Astrocyte (in vitro differentiated cells and primary cell): Measurements from ENCODE around the gene PROSER3. TPM values are rescaled to one million over a fixed set of nuclear protein-coding genes. Genes with fewer than 3 reads are reported as not detected.

ENCODE experiments used
- DNase-seq: peaks from one replicate; pipeline ENCODE4 v3.0.0-alpha.2; 2010; ENCODE audit warnings: low read depth
- FAIRE-seq: peaks from 2 replicates; lab custom pipeline; 2011; peaks lifted over from hg19 to GRCh38; lab: Jason Lieb, UNC
- H2AFZ ChIP-seq: 2 replicates; pipeline ENCODE4 v1.6.0; 2012; ENCODE audit warnings: low read depth, low read length, inconsistent platforms
- H3K27ac ChIP-seq: 2 replicates; pipeline ENCODE4 v1.5.1; 2011; ENCODE audit warnings: low read depth, low read length, inconsistent platforms
- H3K27me3 ChIP-seq: 2 replicates; pipeline ENCODE4 v1.6.0; 2011; ENCODE audit warnings: low read length, inconsistent platforms; ENCODE audit not compliant: insufficient read depth
- H3K36me3 ChIP-seq: 2 replicates; pipeline ENCODE4 v1.5.1; 2011; ENCODE audit warnings: low read length, inconsistent platforms; ENCODE audit not compliant: insufficient read depth
- H3K4me1 ChIP-seq: 2 replicates; pipeline ENCODE4 v1.5.1; 2011; ENCODE audit warnings: low read length, inconsistent platforms; ENCODE audit not compliant: insufficient read depth
- H3K4me2 ChIP-seq: 2 replicates; pipeline ENCODE4 v1.6.0; 2012; ENCODE audit warnings: low read length, inconsistent platforms
- H3K4me3 ChIP-seq: 2 replicates; pipeline ENCODE4 v1.5.1; 2011; ENCODE audit warnings: low read depth, mild to moderate bottlenecking, low read length, inconsistent platforms; ENCODE audit not compliant: insufficient read depth
- H3K79me2 ChIP-seq: 2 replicates; pipeline ENCODE4 v1.6.0; 2012; ENCODE audit warnings: mild to moderate bottlenecking, low read length, inconsistent platforms; ENCODE audit not compliant: insufficient read depth
- H3K9ac ChIP-seq: 2 replicates; pipeline ENCODE4 v1.6.0; 2012; ENCODE audit warnings: mild to moderate bottlenecking, low read length, inconsistent platforms
- H3K9me3 ChIP-seq: 2 replicates; pipeline ENCODE4 v1.5.1; 2012; ENCODE audit warnings: low read depth, mild to moderate bottlenecking, low read length, inconsistent platforms; ENCODE audit not compliant: insufficient read depth
- H4K20me1 ChIP-seq: 2 replicates; pipeline ENCODE4 v1.6.0; 2012; ENCODE audit warnings: low read length, inconsistent platforms; ENCODE audit not compliant: insufficient read depth
- H3K27ac Mint-ChIP-seq: one replicate; pipeline ENCODE4 v1.8.0; 2021; ENCODE audit warnings: mild to moderate bottlenecking, mixed read lengths; ENCODE audit not compliant: unreplicated experiment
- H3K27me3 Mint-ChIP-seq: one replicate; pipeline ENCODE4 v1.8.0; 2021; ENCODE audit warnings: low read depth, mixed read lengths; ENCODE audit not compliant: unreplicated experiment
- H3K36me3 Mint-ChIP-seq: one replicate; pipeline ENCODE4 v1.8.0; 2021; ENCODE audit warnings: low read depth, mixed read lengths; ENCODE audit not compliant: unreplicated experiment
- H3K4me1 Mint-ChIP-seq: one replicate; pipeline ENCODE4 v1.8.0; 2021; ENCODE audit warnings: low read depth, mixed read lengths; ENCODE audit not compliant: unreplicated experiment
- H3K4me3 Mint-ChIP-seq: one replicate; pipeline ENCODE4 v1.8.0; 2021; ENCODE audit warnings: mild to moderate bottlenecking, moderate library complexity, mixed read lengths; ENCODE audit not compliant: unreplicated experiment
- H3K9me3 Mint-ChIP-seq: one replicate; pipeline ENCODE4 v1.8.0; 2021; ENCODE audit warnings: mild to moderate bottlenecking, mixed read lengths; ENCODE audit not compliant: unreplicated experiment
- EZH2 ChIP-seq: IDR thresholded peaks from 2 replicates; pipeline ENCODE4 v1.6.1; 2012; ENCODE audit warnings: mild to moderate bottlenecking, low read length, inconsistent platforms; ENCODE audit not compliant: insufficient read depth
- total RNA-seq: library from RNA; stranded (reverse); gene quantifications from 2 replicates; pipeline ENCODE4 v1.2.1, GENCODE V29; 2021
- TF ChIP-seq, protein P1 (sequence below): IDR thresholded peaks from 2 replicates; pipeline ENCODE4 v1.5.1; 2011; ENCODE audit warnings: low read depth, mild to moderate bottlenecking, inconsistent platforms, low read length, moderate library complexity; ENCODE audit not compliant: insufficient read depth

PROSER3 gene
- total RNA-seq, 1 donor from 2014 or later, result 35.6 TPM

GRCh38 chr19:35773020-35773806 lies 15.2 kb downstream of the PROSER3 start:
- H3K4me1 Mint-ChIP-seq, result peaks cover 7% of the 10 kb centered on the region
- Histone ChIP-seq H3K4me2 (no peak overlapping the region), H3K27ac (no peak overlapping the region), H2AFZ (no peak overlapping the region), H4K20me1 (peaks cover 9% of the 10 kb centered on the region), H3K9me3 (no peaks in the 10 kb centered on the region), H3K4me1 (peaks cover 13% of the 10 kb centered on the region), H3K27me3 (no peaks in the 10 kb centered on the region), H3K79me2 (peaks cover 5% of the 10 kb centered on the region), H3K36me3 (peaks cover 2% of the 10 kb centered on the region), H3K9ac (no peak overlapping the region), H3K4me3 (no peak overlapping the region)
- no peaks in the 10 kb centered on the region for H3K36me3 Mint-ChIP-seq
- peaks cover 4% of the 10 kb centered on the region for H3K9me3 Mint-ChIP-seq
- FAIRE-seq, result no peak
- H3K27ac Mint-ChIP-seq, result no peak overlapping the region
- peaks cover 15% of the 10 kb centered on the region for H3K27me3 Mint-ChIP-seq
- DNase-seq, result peak; percentile 12
- TF ChIP-seq, protein P1, sequence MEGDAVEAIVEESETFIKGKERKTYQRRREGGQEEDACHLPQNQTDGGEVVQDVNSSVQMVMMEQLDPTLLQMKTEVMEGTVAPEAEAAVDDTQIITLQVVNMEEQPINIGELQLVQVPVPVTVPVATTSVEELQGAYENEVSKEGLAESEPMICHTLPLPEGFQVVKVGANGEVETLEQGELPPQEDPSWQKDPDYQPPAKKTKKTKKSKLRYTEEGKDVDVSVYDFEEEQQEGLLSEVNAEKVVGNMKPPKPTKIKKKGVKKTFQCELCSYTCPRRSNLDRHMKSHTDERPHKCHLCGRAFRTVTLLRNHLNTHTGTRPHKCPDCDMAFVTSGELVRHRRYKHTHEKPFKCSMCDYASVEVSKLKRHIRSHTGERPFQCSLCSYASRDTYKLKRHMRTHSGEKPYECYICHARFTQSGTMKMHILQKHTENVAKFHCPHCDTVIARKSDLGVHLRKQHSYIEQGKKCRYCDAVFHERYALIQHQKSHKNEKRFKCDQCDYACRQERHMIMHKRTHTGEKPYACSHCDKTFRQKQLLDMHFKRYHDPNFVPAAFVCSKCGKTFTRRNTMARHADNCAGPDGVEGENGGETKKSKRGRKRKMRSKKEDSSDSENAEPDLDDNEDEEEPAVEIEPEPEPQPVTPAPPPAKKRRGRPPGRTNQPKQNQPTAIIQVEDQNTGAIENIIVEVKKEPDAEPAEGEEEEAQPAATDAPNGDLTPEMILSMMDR, result no peak
- TF ChIP-seq EZH2, result no peak
- H3K4me3 Mint-ChIP-seq, result no peak overlapping the region

DNA sequence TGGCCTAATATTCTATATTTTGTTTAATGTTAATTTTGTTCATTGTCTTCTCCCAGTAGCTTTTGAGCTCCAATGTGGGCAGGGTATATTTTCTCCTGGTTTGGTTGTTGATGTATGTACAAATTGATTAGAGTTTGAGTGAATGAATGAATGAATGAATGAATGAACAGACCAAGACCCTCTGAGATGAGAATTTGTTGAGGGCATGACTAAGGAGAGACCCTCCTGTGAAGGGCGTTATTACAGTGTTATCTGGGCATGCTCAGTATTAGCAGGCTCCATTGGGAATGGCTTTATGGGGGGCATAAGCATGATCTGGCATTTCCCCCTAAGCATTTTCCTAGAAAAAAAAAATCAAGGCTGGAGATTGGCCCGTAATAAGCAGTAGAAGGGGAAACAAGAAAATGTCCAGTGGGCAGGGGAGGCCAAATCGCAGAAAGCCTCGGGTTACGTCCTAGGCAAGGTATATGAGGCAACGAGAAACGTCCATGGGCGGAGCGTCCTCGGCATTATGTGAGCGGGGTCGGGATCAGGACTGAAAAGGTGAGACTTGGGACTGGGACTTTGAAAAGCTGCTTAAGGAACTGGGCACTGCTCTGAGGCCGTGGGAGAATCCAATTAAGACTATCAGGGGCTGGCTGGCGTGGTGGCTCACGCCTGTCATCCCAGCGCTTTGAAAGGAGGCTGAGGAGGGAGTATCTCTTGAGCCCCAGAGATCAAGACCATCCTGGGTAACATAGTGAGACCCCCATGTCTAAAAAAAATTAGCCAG lies 16.5 kb downstream of the PROSER3 start:
- H3K36me3 ChIP-seq, result no peaks in the 10 kb centered on the region
- peaks cover 5% of the 10 kb centered on the region for H3K79me2 ChIP-seq
- FAIRE-seq (no peak), DNase-seq (no peak)
- peak overlapping the region; percentile 93 for H3K4me2 ChIP-seq
- no peak overlapping the region for H3K27ac ChIP-seq
- peaks cover 9% of the 10 kb centered on the region for H4K20me1 ChIP-seq
- peak overlapping the region; percentile 61 for H3K4me3 ChIP-seq
- H3K9ac ChIP-seq, result no peak overlapping the region
- no peaks in the 10 kb centered on the region for H3K36me3 Mint-ChIP-seq
- peak overlapping the region; percentile 84 for H3K4me3 Mint-ChIP-seq
- H3K27ac Mint-ChIP-seq, result peak overlapping the region; percentile 88
- no peaks in the 10 kb centered on the region for H3K9me3 ChIP-seq
- H2AFZ ChIP-seq, result peak overlapping the region; percentile 23
- TF ChIP-seq EZH2, result no peak
- TF ChIP-seq, protein P1, result no peak
- no peaks in the 10 kb centered on the region for H3K27me3 ChIP-seq
- peaks cover 4% of the 10 kb centered on the region for H3K9me3 Mint-ChIP-seq
- H3K4me1 Mint-ChIP-seq, result peaks cover 7% of the 10 kb centered on the region
- peaks cover 13% of the 10 kb centered on the region for H3K4me1 ChIP-seq
- peaks cover 15% of the 10 kb centered on the region for H3K27me3 Mint-ChIP-seq
